ENCODE results near the gene PPP2R1B. TPM values are rescaled to one million over a fixed set of nuclear protein-coding genes. Genes with fewer than 3 reads are reported as not detected.

PPP2R1B gene
- total RNA-seq, 6 experiments from 2014 or later: 41.6 to 50.9 (median 44.3) TPM

DNA sequence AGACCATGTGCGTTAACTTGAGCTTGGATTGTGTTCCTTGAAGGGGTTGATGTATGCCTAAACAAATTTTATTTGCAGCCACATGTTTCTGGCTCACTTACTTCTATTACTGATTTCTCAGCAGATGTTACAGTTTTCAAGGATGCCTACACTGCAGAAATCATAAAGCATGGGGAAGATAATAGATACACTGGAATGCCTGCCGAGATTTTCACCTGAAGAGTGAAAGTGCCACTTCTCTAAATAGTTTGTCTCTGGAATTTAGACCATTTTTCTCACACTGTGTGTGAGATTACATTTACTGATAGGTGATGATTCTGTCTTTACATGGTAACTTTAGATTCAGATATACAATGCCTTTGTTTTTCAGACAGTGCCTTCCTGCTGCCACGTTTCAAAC lies 82.4 kb downstream of the PPP2R1B start:
- TF ChIP-seq, protein P1, sequence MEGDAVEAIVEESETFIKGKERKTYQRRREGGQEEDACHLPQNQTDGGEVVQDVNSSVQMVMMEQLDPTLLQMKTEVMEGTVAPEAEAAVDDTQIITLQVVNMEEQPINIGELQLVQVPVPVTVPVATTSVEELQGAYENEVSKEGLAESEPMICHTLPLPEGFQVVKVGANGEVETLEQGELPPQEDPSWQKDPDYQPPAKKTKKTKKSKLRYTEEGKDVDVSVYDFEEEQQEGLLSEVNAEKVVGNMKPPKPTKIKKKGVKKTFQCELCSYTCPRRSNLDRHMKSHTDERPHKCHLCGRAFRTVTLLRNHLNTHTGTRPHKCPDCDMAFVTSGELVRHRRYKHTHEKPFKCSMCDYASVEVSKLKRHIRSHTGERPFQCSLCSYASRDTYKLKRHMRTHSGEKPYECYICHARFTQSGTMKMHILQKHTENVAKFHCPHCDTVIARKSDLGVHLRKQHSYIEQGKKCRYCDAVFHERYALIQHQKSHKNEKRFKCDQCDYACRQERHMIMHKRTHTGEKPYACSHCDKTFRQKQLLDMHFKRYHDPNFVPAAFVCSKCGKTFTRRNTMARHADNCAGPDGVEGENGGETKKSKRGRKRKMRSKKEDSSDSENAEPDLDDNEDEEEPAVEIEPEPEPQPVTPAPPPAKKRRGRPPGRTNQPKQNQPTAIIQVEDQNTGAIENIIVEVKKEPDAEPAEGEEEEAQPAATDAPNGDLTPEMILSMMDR (IDR thresholded peaks at IDR 0.05): no peak
- Mint-ChIP-seq H3K9me3 (no peaks in the 10 kb centered on the region), H3K4me1 (ENCODE audit: low read depth) (peaks cover 23% of the 10 kb centered on the region), H3K27me3 (ENCODE audit: insufficient read depth) (peaks cover 3% of the 10 kb centered on the region), H3K36me3 (ENCODE audit: low read depth) (peaks cover 9% of the 10 kb centered on the region; the same call in 1 of the 2 replicates), H3K27ac (peak overlapping the region; percentile 57; the same call in 1 of the 2 replicates), H3K4me3 (no peak overlapping the region)
- DNase-seq: no peak

DNA sequence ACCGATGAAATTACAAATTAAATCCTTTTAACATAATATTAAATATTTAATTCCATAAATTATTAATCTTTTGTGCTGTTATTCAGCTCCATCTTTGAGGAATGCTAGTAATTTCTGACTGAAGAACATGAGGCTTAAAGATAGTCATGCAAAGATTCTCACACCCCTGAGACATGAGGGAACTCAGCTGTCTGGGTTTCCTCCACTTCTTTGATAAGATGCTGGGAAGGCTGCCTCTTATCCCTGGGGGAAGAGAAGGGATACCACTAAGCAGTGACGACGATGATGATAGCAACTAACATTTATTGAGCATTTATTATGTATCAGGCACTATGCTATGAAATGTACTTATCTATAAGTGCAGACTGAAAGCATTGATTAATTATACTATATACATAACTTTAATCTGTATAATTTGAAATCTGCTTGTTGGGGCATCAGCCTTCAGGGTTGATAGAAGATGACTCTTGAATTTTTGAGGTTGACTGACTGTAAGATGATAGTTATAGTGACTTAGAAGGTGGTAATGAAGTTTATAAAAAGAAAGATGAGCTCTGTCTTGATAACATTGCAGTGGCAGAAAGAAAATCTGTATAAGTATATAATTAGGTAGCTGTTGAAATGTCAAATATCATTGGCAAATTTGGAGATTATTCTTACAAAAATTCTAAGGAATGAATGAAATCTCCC lies 85.6 kb downstream of the PPP2R1B start:
- H3K4me1 Mint-ChIP-seq (ENCODE audit: low read depth): peaks cover 39% of the 10 kb centered on the region
- no peaks in the 10 kb centered on the region for H3K27me3 Mint-ChIP-seq (ENCODE audit: insufficient read depth)
- DNase-seq: no peak
- peaks cover 8% of the 10 kb centered on the region for H3K36me3 Mint-ChIP-seq (ENCODE audit: low read depth)
- H3K27ac Mint-ChIP-seq: no peak overlapping the region
- no peak overlapping the region for H3K4me3 Mint-ChIP-seq
- TF ChIP-seq, protein P1 (IDR thresholded peaks at IDR 0.05): no peak
- H3K9me3 Mint-ChIP-seq: no peaks in the 10 kb centered on the region

Other genes starting within 250 kb of the PPP2R1B start
- gene LAYN, start 225.7 kb downstream of the PPP2R1B start, total RNA-seq (2021; fragmentation: NEBNext Ultra II Directional; extraction: Animal tissue kit (Norgen Biotek cat#: 25700)): 100 to 1,000 TPM in 5 of 6 experiments, 10 to 100 TPM in 1; 79.1 to 148 (median 132) TPM
- gene SIK2, start 163.9 kb downstream of the PPP2R1B start, total RNA-seq (2021; fragmentation: NEBNext Ultra II Directional; extraction: Animal tissue kit (Norgen Biotek cat#: 25700)): 10 to 100 TPM; 15.4 to 25.5 (median 18.0) TPM
- gene ALG9, start 105.2 kb upstream of the PPP2R1B start, total RNA-seq (2021; fragmentation: NEBNext Ultra II Directional; extraction: Animal tissue kit (Norgen Biotek cat#: 25700)): 10 to 100 TPM; 31.1 to 44.2 (median 36.5) TPM
- 1 to 10 TPM; 1.4 to 2.4 (median 2.0) TPM for gene FDXACB1, start 112.8 kb upstream of the PPP2R1B start, total RNA-seq (2021; fragmentation: NEBNext Ultra II Directional; extraction: Animal tissue kit (Norgen Biotek cat#: 25700))
- 10 to 100 TPM; 10.3 to 15.6 (median 12.5) TPM for gene CFAP68, start 113.2 kb upstream of the PPP2R1B start, total RNA-seq (2021; fragmentation: NEBNext Ultra II Directional; extraction: Animal tissue kit (Norgen Biotek cat#: 25700))
- 100 to 1,000 TPM in 4 of 6 experiments, 10 to 100 TPM in 2; 49.6 to 125 (median 103) TPM for gene CRYAB, start 145.4 kb upstream of the PPP2R1B start, total RNA-seq (2021; fragmentation: NEBNext Ultra II Directional; extraction: Animal tissue kit (Norgen Biotek cat#: 25700))
- 1 to 10 TPM; 1.7 to 7.8 (median 5.4) TPM for gene HSPB2, start 146.3 kb upstream of the PPP2R1B start, total RNA-seq (2021; fragmentation: NEBNext Ultra II Directional; extraction: Animal tissue kit (Norgen Biotek cat#: 25700))
- gene C11orf52, start 152.5 kb upstream of the PPP2R1B start, total RNA-seq (2021; fragmentation: NEBNext Ultra II Directional; extraction: Animal tissue kit (Norgen Biotek cat#: 25700)): under 1 TPM; 0.35 to 0.96 (median 0.64) TPM
- gene DIXDC1, start 171.0 kb upstream of the PPP2R1B start, total RNA-seq (2021; fragmentation: NEBNext Ultra II Directional; extraction: Animal tissue kit (Norgen Biotek cat#: 25700)): 10 to 100 TPM in 1 of 6 experiments, 1 to 10 TPM in 5; 8.4 to 11.2 (median 9.7) TPM

Measured in HFFc6 (cell line).